GM19238 (cell line): Measurements from ENCODE around the gene EMX1.

ENCODE experiments used
- DNase-seq: peaks from one replicate; pipeline ENCODE4 v3.0.0; 2011; ENCODE audit warnings: low spot score; ENCODE audit not compliant: insufficient read length

EMX1 gene

GRCh38 chr2:72924353-72925240 lies 7.3 kb downstream of the EMX1 start:
- peak; percentile 44 for DNase-seq

- DNase-seq: no peak
These were observed 8.1 kb downstream of the EMX1 start for GRCh38 chr2:72925328-72925943.

- no peak for DNase-seq
These were observed 9.0 kb downstream of the EMX1 start for GRCh38 chr2:72926368-72926767.

DNA sequence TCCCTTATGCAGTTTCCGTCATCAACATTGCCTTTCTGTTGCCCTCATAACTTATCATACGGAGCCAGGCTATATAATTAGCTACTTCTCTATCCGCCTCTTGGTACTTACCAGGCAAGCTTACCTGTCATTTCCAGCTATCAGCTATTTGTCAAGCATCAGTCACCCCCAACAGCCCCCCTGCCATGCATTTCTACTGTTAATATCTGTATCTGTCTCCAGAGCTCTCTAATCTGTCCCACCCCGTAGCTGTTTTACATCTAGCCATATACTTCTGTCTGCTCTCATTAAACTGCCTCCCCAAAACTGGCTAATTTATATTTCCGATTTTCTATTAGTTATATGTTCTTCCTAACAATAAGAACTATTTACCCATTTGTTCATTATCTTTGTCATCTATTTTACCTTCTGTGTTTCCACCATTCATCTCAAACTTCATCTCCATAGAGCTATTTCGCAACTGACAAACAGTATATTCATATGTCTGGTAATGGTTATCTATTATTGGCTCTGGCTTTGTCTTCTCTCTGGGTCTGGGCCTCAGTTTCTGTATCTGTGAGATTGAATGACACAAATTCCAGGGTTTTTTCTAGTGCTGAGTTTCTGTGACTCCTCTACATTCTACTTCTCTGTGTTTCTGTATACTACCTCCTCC lies 9.6 kb downstream of the EMX1 start:
- DNase-seq: no peak

GRCh38 chr2:72927619-72928550 lies 10.6 kb downstream of the EMX1 start:
- no peak for DNase-seq

DNA sequence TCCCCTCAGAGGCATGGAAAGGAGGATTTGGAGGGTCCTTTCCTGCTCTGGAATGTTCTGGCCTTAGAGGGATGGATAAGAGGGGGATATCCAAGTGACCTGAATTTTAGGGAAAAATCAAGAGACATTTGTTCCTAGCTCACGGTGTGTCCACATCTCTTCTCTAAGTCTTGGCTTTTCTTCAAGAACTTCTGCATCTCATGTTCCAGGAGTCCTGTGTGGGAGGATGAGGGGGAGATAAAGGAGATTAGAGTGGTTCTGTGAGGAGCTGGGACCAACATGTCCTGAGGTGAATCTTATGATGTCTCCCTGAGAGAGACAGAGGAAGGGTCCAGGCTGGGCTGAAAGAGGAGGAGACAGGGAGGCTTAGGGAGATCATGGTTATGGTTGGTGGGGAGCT lies 11.7 kb downstream of the EMX1 start:
- no peak for DNase-seq

DNA sequence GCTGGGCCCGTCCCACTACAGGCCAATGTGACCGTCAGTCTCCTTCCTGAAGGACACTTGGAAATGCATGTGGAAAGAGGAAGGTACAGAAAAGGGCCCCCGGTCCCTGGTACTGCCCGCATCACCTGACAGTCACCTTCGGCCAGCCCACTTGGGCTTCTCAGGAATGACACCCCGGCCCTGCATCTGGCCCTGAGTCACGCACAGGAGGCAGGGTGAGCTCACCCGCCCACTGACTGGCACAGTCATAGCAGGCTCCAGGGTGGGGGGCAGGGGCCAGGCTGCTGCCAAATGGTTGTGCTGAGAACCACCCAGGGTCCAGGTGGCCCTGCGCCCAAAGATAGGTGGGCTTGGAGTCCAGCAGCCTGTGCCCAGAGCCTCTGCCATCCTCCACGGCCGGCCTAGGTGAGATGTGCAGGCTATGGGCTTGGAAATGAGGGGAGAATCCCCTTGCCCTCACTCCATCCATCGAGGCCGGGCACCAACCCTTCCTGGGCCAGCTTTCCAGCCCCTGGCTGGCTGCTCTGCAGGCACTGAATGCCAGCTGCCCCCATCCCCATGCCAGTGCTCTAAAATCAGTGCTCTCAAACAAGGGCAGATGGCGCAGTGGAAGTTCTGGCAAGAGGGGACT lies 14.1 kb downstream of the EMX1 start:
- no peak for DNase-seq

- DNase-seq: no peak
These were observed 14.9 kb downstream of the EMX1 start for GRCh38 chr2:72932045-72932740.

DNA sequence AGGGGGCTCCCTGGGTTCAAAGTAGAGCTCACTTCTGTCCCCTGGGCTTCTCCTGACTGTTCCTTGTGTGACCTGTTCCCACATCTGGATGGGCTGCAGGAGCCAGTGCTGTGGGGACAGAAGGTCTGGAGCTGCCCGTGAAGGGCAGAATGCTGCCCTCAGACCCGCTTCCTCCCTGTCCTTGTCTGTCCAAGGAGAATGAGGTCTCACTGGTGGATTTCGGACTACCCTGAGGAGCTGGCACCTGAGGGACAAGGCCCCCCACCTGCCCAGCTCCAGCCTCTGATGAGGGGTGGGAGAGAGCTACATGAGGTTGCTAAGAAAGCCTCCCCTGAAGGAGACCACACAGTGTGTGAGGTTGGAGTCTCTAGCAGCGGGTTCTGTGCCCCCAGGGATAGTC lies 15.5 kb downstream of the EMX1 start:
- DNase-seq: no peak

- DNase-seq: no peak
These were observed 15.9 kb downstream of the EMX1 start for GRCh38 chr2:72933207-72933606.

GRCh38 chr2:72933646-72934151 lies 16.4 kb downstream of the EMX1 start:
- no peak for DNase-seq

GRCh38 chr2:72934683-72935610 lies 17.6 kb downstream of the EMX1 start:
- no peak for DNase-seq

DNA sequence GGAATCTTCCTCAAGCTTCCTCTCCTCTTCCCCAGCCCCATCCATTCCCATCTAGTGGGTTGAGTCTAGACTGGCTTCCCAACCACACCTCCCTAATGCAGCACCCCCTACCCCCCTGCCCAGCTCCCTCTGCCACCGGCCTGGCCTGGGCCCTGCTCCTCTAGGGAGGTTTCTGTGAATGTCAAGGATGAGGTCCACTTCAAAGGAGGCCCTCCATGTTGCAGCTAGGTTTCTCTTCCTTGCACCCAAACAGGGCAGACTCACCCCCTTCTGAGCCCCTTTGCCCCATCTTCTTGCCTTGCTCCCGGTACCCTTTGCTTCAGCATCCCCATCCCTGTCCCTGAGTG lies 18.3 kb downstream of the EMX1 start:
- no peak for DNase-seq

DNA sequence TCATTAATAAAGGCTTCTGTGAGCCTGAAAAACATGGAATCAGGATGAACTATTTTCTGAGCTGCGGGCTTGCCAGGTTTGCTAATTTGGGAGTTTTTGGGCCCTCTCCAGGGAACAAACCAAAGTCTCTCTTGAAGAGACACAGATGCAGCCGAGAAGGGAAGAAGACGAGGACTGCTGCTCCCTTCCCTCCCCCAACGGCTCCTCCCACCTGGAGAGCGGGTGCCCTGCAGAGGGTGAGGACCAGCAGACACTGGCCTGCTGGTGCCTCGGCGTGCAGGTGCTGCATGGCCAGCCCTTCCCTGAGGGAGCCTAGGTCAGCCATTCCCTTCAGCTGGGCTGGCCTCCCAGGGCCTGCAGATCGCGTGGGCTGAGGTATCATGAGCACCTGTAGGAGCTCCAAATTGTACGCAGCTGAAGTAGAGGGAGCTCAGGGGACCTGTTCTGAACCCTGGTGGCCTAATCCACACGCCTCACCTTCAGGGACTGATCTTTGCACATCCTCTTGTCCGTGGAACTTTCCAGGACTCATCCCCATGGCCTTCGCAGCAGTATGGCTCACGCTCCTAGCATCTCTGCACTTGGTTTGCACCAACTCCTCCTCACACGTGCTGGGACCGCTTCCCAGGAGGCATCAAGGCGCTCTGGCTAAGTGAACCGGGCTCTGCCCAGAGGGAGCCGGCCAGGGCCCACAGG lies 19.5 kb downstream of the EMX1 start:
- no peak for DNase-seq

GRCh38 chr2:72937356-72937669 lies 20.0 kb downstream of the EMX1 start:
- DNase-seq: no peak

DNA sequence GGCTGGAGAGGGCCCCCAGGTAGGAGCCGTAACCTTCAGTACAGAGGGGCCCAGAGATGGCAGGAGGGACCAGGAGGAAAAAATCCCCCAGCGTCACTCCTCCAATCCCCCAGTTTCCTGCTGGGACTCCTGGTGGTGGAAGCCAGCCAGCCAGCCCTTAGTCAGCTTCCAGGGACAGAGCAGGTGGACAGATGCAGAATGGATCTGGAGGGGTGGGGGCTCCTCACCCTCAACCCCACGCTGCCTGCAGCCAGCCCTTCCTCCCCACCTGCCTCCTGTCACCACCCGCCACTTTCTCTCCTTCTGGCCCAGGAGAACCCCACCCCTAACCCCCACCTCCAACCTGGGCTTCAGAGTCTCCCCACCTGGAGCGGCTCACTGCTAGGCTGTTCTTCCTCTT lies 21.1 kb downstream of the EMX1 start:
- DNase-seq: no peak

- no peak for DNase-seq
These were observed 23.0 kb downstream of the EMX1 start for GRCh38 chr2:72940361-72940760.

- no peak for DNase-seq
These were observed 23.5 kb downstream of the EMX1 start for GRCh38 chr2:72940786-72941185.

- DNase-seq: no peak
These were observed 25.0 kb downstream of the EMX1 start for GRCh38 chr2:72942293-72942692.
